Lung (tissue), 12 donors: ENCODE measurements around the gene PPP1R9B. TPM values are rescaled to one million over a fixed set of nuclear protein-coding genes. Genes with fewer than 3 reads are reported as not detected.

ENCODE experiments used
- ATAC-seq: fragments of 200-7000 bp; cut with Tn5 transposase; one replicate; pipeline ENCODE4 v1.9.1; 2020; ENCODE audit warnings: moderate number of reproducible peaks; ENCODE audit not compliant: insufficient read depth, low FRiP score
- DNase-seq, 3 donors: peaks; one replicate each; pipeline ENCODE4 v3.0.0-alpha.2; 2013 to 2017
- H3K27ac ChIP-seq, 2 donors: one replicate each; pipeline ENCODE4 v1.5.1; 2013; ENCODE audit warnings: mild to moderate bottlenecking in 2 of 2, moderate library complexity in 2 of 2, control low read depth in 1 of 2, inconsistent platforms in 1 of 2, low read depth in 1 of 2, low read length in 1 of 2
- H3K27me3 ChIP-seq, 3 donors: one replicate each; pipeline ENCODE4 v1.5.1; 2013; ENCODE audit warnings: low read length in 2 of 3; ENCODE audit not compliant: control insufficient read depth in 3 of 3, insufficient read depth in 3 of 3
- H3K36me3 ChIP-seq, 4 donors: one replicate each; pipeline ENCODE4 v1.5.1; 2013; ENCODE audit warnings: low read length in 4 of 4, mild to moderate bottlenecking in 1 of 4, moderate library complexity in 1 of 4; ENCODE audit not compliant: control insufficient read depth in 4 of 4, insufficient read depth in 4 of 4
- H3K4me1 ChIP-seq, 5 donors: one replicate each; pipeline ENCODE4 v1.5.1; 2013; ENCODE audit warnings: low read length in 5 of 5, mild to moderate bottlenecking in 2 of 5, moderate library complexity in 1 of 5; ENCODE audit not compliant: control insufficient read depth in 5 of 5, insufficient read depth in 5 of 5
- H3K4me3 ChIP-seq: one replicate; pipeline ENCODE4 v1.5.1; 2013; ENCODE audit warnings: mild to moderate bottlenecking, control low read depth, moderate library complexity
- H3K9ac ChIP-seq, 2 donors: one replicate each; pipeline ENCODE4 v1.5.1; 2013; ENCODE audit warnings: low read length in 2 of 2, control low read depth in 1 of 2; ENCODE audit not compliant: insufficient read depth in 1 of 2
- H3K9me3 ChIP-seq, 4 donors: one replicate each; pipeline ENCODE4 v1.5.1; 2013; ENCODE audit warnings: low read length in 3 of 4, mild to moderate bottlenecking in 1 of 4, moderate library complexity in 1 of 4; ENCODE audit not compliant: control insufficient read depth in 4 of 4, insufficient read depth in 3 of 4
- WGBS, 2 donors: extraction: QIAGEN DNeasy Blood & Tissue Kit; methylation state at CpG; one replicate each; pipeline ENCODE4 v1.1.7; 2013; 5-methylcytosine and 5-hydroxymethylcytosine counted together
- polyA plus RNA-seq, 2 donors: library from polyadenylated mRNA; stranded (reverse); fragments of 200-250 nt; gene quantifications; one replicate each; pipeline ENCODE4 v1.2.1, GENCODE V29; 2013
- total RNA-seq, 2 donors: library from RNA; depleted of rRNA in 1 of 2; stranded (reverse); fragments of >200 nt in 1 of 2; gene quantifications; one replicate each; pipeline ENCODE4 v1.2.1, GENCODE V29; 2014 to 2021
- TF ChIP-seq, protein P1 (sequence below): IDR thresholded peaks from 2 replicates; pipeline ENCODE4 v1.5.1; 2012; ENCODE audit warnings: mild to moderate bottlenecking; ENCODE audit errors: control extremely low read depth, extremely low read depth
- donor health status: control.
- donor health status: control.
- donor health status: Bipolar disorder and iron deficiency.
- donor health status: healthy.
- donor health status: DM: yes; HTN: yes; CAD: no.

PPP1R9B gene
- total and polyA plus RNA-seq, 4 donors = 31.7 to 77.4 (median 49.8) TPM

DNA sequence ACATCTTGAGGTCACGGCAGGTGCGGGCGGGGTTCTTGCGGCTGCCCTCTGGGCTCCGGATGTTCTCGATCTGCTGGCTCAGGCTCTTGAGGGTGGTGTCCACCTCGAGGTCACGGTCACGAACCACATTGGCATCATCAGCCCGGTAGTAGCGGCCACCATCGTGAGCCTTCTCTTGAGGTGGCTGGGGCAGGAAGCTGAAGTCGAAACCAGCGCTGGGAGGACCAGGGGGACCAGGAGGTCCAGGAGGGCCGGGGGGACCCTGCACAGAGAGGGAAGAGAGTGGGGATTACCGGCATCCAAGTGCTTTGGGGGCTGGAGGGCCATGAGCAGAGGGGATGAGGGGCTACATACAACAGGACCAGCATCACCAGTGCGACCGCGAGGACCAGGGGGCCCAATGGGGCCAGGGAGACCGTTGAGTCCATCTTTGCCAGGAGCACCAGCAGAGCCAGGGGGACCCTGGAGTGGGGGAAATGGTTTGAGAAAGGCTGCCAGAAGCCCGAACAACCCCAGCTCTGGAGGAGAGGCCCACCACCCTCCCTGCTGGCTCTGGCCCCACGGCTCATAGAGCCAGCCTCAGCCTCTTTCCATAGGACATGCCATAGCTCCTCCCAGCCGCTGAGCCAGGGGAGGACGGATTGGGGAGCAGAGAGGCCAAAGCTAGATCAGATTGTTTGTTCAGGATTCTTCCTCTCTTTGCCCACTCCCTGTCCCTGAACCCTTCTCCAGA is 36.4 kb upstream of the PPP1R9B start:
- no peak for ATAC-seq
- H3K36me3 ChIP-seq = peaks cover 4 to 56% (median 32%) of the 10 kb centered on the region in 4 donors
- 84 to 95% methylated on average over 24 of the region's 24 CpGs for WGBS, 2 donors

DNA sequence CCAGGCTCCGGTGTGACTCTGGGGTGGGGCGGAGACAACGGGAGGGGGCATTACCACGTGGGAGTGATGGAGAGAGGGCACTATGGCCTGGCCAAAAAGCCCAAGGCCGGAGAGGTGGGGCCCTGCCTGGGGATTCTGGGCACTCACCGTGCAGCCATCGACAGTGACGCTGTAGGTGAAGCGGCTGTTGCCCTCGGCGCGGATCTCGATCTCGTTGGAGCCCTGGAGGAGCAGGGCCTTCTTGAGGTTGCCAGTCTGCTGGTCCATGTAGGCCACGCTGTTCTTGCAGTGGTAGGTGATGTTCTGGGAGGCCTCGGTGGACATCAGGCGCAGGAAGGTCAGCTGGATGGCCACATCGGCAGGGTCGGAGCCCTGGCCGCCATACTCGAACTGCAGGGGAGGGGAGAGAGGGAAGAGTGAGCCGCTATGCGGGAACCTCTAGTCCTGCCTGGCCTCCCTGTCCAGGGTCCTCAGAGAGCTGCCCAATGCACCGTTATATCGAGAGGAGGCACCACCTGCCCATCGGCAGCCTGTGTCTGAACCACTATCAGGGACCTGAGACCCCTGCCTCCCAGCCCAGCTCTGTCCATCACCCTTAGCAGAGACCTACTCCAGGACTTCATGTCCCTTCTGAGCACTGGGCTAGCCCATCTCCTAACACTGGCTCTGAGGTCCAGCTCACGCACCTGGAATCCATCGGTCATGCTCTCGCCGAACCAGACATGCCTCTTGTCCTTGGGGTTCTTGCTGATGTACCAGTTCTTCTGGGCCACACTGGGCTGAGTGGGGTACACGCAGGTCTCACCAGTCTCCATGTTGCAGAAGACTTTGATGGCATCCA is 35.4 kb upstream of the PPP1R9B start:
- Histone ChIP-seq H3K27me3 (no peaks in the 10 kb centered on the region), H3K36me3 (peaks cover 0 to 50% (median 26%) of the 10 kb centered on the region in 4 donors), H3K4me1 (peaks cover 0 to 14% (median 2%) of the 10 kb centered on the region in 5 donors), H3K9me3 (no peaks in the 10 kb centered on the region), H3K4me3 (no peak overlapping the region), H3K9ac (no peak overlapping the region), H3K27ac (no peak overlapping the region)
- WGBS, 2 donors = 86 to 92% methylated on average over 31 of the region's 31 CpGs
- no peak for ATAC-seq
- no peak for DNase-seq
- TF ChIP-seq, protein P1, sequence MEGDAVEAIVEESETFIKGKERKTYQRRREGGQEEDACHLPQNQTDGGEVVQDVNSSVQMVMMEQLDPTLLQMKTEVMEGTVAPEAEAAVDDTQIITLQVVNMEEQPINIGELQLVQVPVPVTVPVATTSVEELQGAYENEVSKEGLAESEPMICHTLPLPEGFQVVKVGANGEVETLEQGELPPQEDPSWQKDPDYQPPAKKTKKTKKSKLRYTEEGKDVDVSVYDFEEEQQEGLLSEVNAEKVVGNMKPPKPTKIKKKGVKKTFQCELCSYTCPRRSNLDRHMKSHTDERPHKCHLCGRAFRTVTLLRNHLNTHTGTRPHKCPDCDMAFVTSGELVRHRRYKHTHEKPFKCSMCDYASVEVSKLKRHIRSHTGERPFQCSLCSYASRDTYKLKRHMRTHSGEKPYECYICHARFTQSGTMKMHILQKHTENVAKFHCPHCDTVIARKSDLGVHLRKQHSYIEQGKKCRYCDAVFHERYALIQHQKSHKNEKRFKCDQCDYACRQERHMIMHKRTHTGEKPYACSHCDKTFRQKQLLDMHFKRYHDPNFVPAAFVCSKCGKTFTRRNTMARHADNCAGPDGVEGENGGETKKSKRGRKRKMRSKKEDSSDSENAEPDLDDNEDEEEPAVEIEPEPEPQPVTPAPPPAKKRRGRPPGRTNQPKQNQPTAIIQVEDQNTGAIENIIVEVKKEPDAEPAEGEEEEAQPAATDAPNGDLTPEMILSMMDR = no peak

More for the DNA sequence above, 36.4 kb upstream of the PPP1R9B start:
- Histone ChIP-seq H3K9ac (no peak overlapping the region), H3K4me3 (no peak overlapping the region), H3K27me3 (no peaks in the 10 kb centered on the region), H3K9me3 (no peaks in the 10 kb centered on the region), H3K4me1 (peaks cover 0 to 14% (median 2%) of the 10 kb centered on the region in 5 donors), H3K27ac (no peak overlapping the region)
- peak in 1 of 3 donors; percentile 34 for DNase-seq
- TF ChIP-seq, protein P1 = no peak

DNA sequence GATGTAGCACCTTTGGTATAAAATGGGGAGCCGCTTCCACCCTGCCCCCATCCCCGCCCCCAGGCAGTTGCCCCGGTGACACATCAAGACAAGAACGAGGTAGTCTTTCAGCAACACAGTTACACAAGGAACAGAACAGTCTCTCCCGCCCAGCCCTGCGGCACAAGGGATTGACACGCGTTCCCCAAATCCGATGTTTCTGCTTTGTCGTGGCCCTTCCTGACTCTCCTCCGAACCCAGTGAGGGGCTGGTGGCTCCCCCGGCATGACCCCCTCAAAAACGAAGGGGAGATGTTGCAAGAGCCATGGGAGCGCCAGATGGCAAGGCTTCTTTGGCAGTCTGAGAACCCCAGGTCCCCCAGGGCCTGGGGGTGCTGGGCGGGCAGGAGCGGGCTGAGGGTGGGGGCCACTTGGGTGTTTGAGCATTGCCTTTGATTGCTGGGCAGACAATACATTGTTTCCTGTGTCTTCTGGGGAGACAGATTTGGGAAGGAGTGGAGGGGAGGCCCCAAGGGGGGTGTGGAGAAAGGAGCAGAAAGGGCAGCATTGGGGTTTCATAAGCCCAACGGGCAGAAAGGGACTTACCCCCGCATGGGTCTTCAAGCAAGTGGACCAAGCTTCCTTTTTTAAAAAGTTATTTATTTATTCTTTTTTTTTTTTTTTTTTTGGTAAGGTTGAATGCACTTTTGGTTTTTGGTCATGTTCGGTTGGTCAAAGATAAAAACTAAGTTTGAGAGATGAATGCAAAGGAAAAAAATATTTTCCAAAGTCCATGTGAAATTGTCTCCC is 34.3 kb upstream of the PPP1R9B start:
- 30 to 53% methylated on average over 19 of the region's 19 CpGs for WGBS, 2 donors
- H3K27me3 ChIP-seq = no peaks in the 10 kb centered on the region
- no peaks in the 10 kb centered on the region for H3K9me3 ChIP-seq
- peak in 1 of 3 donors; percentile 46 for DNase-seq
- no peak overlapping the region for H3K9ac ChIP-seq
- peak; percentile 28 for ATAC-seq
- H3K4me1 ChIP-seq = peaks cover 0 to 14% (median 2%) of the 10 kb centered on the region in 5 donors
- no peak overlapping the region for H3K4me3 ChIP-seq
- TF ChIP-seq, protein P1 = no peak
- no peak overlapping the region for H3K27ac ChIP-seq
- H3K36me3 ChIP-seq = peaks cover 0 to 41% (median 22%) of the 10 kb centered on the region in 4 donors
